NT2/D1 (cell line): ENCODE results near the gene CFAP61.

Source experiments
- SUZ12 ChIP-seq: IDR thresholded peaks from 2 replicates; pipeline ENCODE4 v1.6.1; 2011; ENCODE audit not compliant: insufficient read length, insufficient read depth; ENCODE audit errors: extremely low read depth
- ZNF274 ChIP-seq: IDR thresholded peaks from 2 replicates; pipeline ENCODE4 v1.6.1; 2011; ENCODE audit warnings: mild to moderate bottlenecking, low read depth, low read length

DNA sequence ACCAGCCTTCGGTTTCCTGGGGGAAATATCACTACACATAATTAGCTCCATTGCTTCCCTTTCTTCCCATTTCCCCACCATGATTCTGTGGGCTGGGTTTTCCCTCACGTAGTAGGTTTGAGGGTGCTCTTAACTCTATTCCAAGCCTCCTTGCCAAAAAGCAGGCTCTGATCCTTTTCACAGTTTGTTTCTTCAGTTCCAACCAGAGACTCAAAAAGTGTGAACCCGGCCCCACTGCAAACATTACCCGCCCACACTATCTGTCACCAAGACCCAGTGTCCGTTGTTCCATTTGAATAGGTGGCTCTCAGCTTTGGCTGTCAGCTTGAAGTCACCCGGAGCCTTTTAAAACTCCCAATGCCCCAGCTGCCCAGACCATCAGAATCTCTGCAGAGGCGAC lies 47.0 kb upstream of the CFAP61 start:
- no peak for TF ChIP-seq ZNF274
- no peak for TF ChIP-seq SUZ12
